CD14-positive monocyte (primary cell): ENCODE results near the gene MEIS2. TPM values are rescaled to one million over a fixed set of nuclear protein-coding genes. Genes with fewer than 3 reads are reported as not detected.

Source experiments
- DNase-seq, 3 donors: peaks; one replicate each; pipeline ENCODE4 v3.0.0-alpha.2; 2011 to 2022
- H2AFZ ChIP-seq: 2 replicates; pipeline ENCODE4 v1.6.0; 2012; ENCODE audit warnings: mild to moderate bottlenecking, low read depth, low read length, inconsistent platforms; ENCODE audit not compliant: insufficient read depth, poor library complexity, severe bottlenecking
- H3K27ac ChIP-seq, 2 donors: 1 replicate in 1 of 2; 2 replicates in 1 of 2; pipeline ENCODE4 v1.5.1; 2012 to 2013; ENCODE audit warnings: low read length in 2 of 2, control low read depth in 1 of 2, inconsistent platforms in 1 of 2, low read depth in 1 of 2, mild to moderate bottlenecking in 1 of 2
- H3K27me3 ChIP-seq, 2 donors: one replicate each; pipeline versions ENCODE4 v1.6.0 to v1.6.1; 2011 to 2013; ENCODE audit warnings: low read length in 2 of 2; ENCODE audit not compliant: control insufficient read depth in 2 of 2, insufficient read depth in 2 of 2
- H3K36me3 ChIP-seq, 2 donors: replicated peaks in 1 of 2; 1 replicate in 1 of 2; 2 replicates in 1 of 2; pipeline versions ENCODE4 v1.5.1 to v1.6.1; 2012 to 2013; ENCODE audit warnings: low read length in 2 of 2, control low read depth in 1 of 2, inconsistent platforms in 1 of 2, mild to moderate bottlenecking in 1 of 2; ENCODE audit not compliant: insufficient read depth in 2 of 2, control insufficient read depth in 1 of 2
- H3K4me1 ChIP-seq, 2 donors: 1 replicate in 1 of 2; 2 replicates in 1 of 2; pipeline versions ENCODE4 v1.5.1 to v1.6.1; 2012 to 2013; ENCODE audit warnings: low read length in 2 of 2, control low read depth in 1 of 2, inconsistent platforms in 1 of 2, mild to moderate bottlenecking in 1 of 2, moderate library complexity in 1 of 2; ENCODE audit not compliant: insufficient read depth in 2 of 2, control insufficient read depth in 1 of 2
- H3K4me2 ChIP-seq: replicated peaks from 2 replicates; pipeline ENCODE3; 2012; ENCODE audit warnings: low read length, moderate library complexity, mild to moderate bottlenecking; ENCODE audit not compliant: poor library complexity, severe bottlenecking; ENCODE audit errors: extremely low read depth
- H3K4me3 ChIP-seq, 3 experiments: fragments of 200-600 bp in 1 of 3; sonication (generic) in 1 of 3; replicated peaks in 1 of 3; 1 replicate in 2 of 3; 2 replicates in 1 of 3; pipeline ENCODE4 v1.5.1; 2011 to 2013; ENCODE audit warnings: low read length in 3 of 3, mild to moderate bottlenecking in 3 of 3, control low read depth in 2 of 3, low read depth in 2 of 3, inconsistent platforms in 1 of 3, moderate library complexity in 1 of 3
- H3K79me2 ChIP-seq: 2 replicates; pipeline ENCODE4 v1.6.0; 2012; ENCODE audit warnings: mild to moderate bottlenecking, control low read depth, inconsistent platforms, low read length, moderate library complexity; ENCODE audit not compliant: insufficient read depth
- H3K9ac ChIP-seq: 2 replicates; pipeline ENCODE4 v1.6.0; 2017; ENCODE audit warnings: low read length, mild to moderate bottlenecking; ENCODE audit not compliant: insufficient read depth, poor library complexity, severe bottlenecking
- H3K9me3 ChIP-seq, 2 donors: replicated peaks in 1 of 2; 1 replicate in 1 of 2; 2 replicates in 1 of 2; pipeline versions ENCODE4 v1.5.1 to v1.6.1; 2012 to 2013; ENCODE audit warnings: low read length in 2 of 2, control low read depth in 1 of 2; ENCODE audit not compliant: control insufficient read depth in 1 of 2, insufficient read depth in 1 of 2
- H4K20me1 ChIP-seq: 2 replicates; pipeline ENCODE4 v1.6.0; 2012; ENCODE audit warnings: mild to moderate bottlenecking, low read length, control low read depth, moderate library complexity; ENCODE audit not compliant: insufficient read depth
- H3K27ac Mint-ChIP-seq, 7 donors: one replicate each; pipeline ENCODE4 v1.8.0; 2020; ENCODE audit warnings: mild to moderate bottlenecking in 7 of 7, mixed read lengths in 7 of 7, moderate library complexity in 6 of 7, inconsistent platforms in 2 of 7
- H3K27me3 Mint-ChIP-seq, 3 donors: one replicate each; pipeline ENCODE4 v1.8.0; 2021 to 2022; ENCODE audit warnings: low read depth in 3 of 3, mild to moderate bottlenecking in 3 of 3, mixed read lengths in 3 of 3, moderate library complexity in 3 of 3, inconsistent platforms in 1 of 3
- H3K36me3 Mint-ChIP-seq, 2 donors: one replicate each; pipeline ENCODE4 v1.8.0; 2020; ENCODE audit warnings: mixed read lengths in 2 of 2, inconsistent platforms in 1 of 2, mild to moderate bottlenecking in 1 of 2
- H3K4me1 Mint-ChIP-seq: one replicate; pipeline ENCODE4 v1.8.0; 2020; ENCODE audit warnings: mild to moderate bottlenecking, mixed read lengths
- H3K4me3 Mint-ChIP-seq, 2 donors: one replicate each; pipeline ENCODE4 v1.8.0; 2020; ENCODE audit warnings: mild to moderate bottlenecking in 2 of 2, mixed read lengths in 2 of 2, moderate library complexity in 1 of 2
- H3K9me3 Mint-ChIP-seq, 7 donors: one replicate each; pipeline ENCODE4 v1.8.0; 2020 to 2022; ENCODE audit warnings: mixed read lengths in 7 of 7, mild to moderate bottlenecking in 6 of 7, moderate library complexity in 6 of 7, inconsistent platforms in 2 of 7
- WGBS: methylation state at CpG from one replicate; pipeline ENCODE4 v1.1.5; 2013; ENCODE audit warnings: missing lambda C conversion rate; ENCODE audit not compliant: insufficient coverage; 5-methylcytosine and 5-hydroxymethylcytosine counted together
- intact Hi-C, 2 donors: fragments of 100-400 bp; cut with micrococcal nuclease; formaldehyde crosslinking; loops; one replicate each; pipeline versions ENCODE4 v1.15.0 to v1.15.1; 2023
- polyA plus RNA-seq, 3 donors: library from polyadenylated mRNA; depleted of rRNA in 1 of 3; unstranded in 2 of 3; stranded (reverse) in 1 of 3; fragments of 300-500 nt in 2 of 3; fragments of >200 nt in 1 of 3; fragmentation: Illumina TruSeq in 2 of 3; gene quantifications; 1 replicate in 2 of 3; 2 replicates in 1 of 3; pipeline ENCODE4 v1.2.3, GENCODE V29; 2012 to 2021
- TF ChIP-seq, protein P1 (sequence below): fragments of 200-600 bp; IDR thresholded peaks from one replicate; pipeline ENCODE4 v1.8.0; 2022; ENCODE audit warnings: antibody characterized with exemption, mild to moderate bottlenecking

Gene MEIS2
- polyA plus RNA-seq, 3 donors: not detected

GRCh38 chr15:36883713-36884517 lies 216.4 kb downstream of the MEIS2 start:
- no peaks in the 10 kb centered on the region for H3K36me3 ChIP-seq
- no peaks in the 10 kb centered on the region for H3K4me1 ChIP-seq
- H3K27ac ChIP-seq: no peak overlapping the region
- no peak overlapping the region for H3K9ac ChIP-seq
- 3% methylated on average over 15 of the region's 27 CpGs for WGBS
- peak in 2 of 3 donors; percentile 1 to 35 for DNase-seq
- TF ChIP-seq, protein P1, sequence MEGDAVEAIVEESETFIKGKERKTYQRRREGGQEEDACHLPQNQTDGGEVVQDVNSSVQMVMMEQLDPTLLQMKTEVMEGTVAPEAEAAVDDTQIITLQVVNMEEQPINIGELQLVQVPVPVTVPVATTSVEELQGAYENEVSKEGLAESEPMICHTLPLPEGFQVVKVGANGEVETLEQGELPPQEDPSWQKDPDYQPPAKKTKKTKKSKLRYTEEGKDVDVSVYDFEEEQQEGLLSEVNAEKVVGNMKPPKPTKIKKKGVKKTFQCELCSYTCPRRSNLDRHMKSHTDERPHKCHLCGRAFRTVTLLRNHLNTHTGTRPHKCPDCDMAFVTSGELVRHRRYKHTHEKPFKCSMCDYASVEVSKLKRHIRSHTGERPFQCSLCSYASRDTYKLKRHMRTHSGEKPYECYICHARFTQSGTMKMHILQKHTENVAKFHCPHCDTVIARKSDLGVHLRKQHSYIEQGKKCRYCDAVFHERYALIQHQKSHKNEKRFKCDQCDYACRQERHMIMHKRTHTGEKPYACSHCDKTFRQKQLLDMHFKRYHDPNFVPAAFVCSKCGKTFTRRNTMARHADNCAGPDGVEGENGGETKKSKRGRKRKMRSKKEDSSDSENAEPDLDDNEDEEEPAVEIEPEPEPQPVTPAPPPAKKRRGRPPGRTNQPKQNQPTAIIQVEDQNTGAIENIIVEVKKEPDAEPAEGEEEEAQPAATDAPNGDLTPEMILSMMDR: peak; percentile 64
- Mint-ChIP-seq H3K27ac (no peak overlapping the region), H3K36me3 (peaks cover 0 to 7% of the 10 kb centered on the region in 2 donors), H3K27me3 (peaks cover 97 to 99% (median 98%) of the 10 kb centered on the region in 3 donors), H3K4me1 (peaks cover 2% of the 10 kb centered on the region), H3K9me3 (peaks cover 0 to 40% (median 26%) of the 10 kb centered on the region in 7 donors), H3K4me3 (peak overlapping the region in 1 of 2 donors; percentile 78)
- H2AFZ ChIP-seq: no peak overlapping the region
- H3K79me2 ChIP-seq: no peaks in the 10 kb centered on the region
- H3K9me3 ChIP-seq: peaks cover 11 to 65% of the 10 kb centered on the region in 2 donors
- no peak overlapping the region for H3K4me3 ChIP-seq
- intact Hi-C loops: no loop called here
- peaks cover 97 to 100% of the 10 kb centered on the region in 2 donors for H3K27me3 ChIP-seq
- no peak overlapping the region for H3K4me2 ChIP-seq
- H4K20me1 ChIP-seq: no peaks in the 10 kb centered on the region

- Histone ChIP-seq H4K20me1 (no peaks in the 10 kb centered on the region), H3K9me3 (peaks cover 7 to 66% of the 10 kb centered on the region in 2 donors), H3K27ac (no peak overlapping the region), H3K4me2 (no peak overlapping the region), H3K4me3 (no peak overlapping the region), H3K9ac (no peak overlapping the region), H2AFZ (no peak overlapping the region), H3K79me2 (no peaks in the 10 kb centered on the region), H3K4me1 (no peaks in the 10 kb centered on the region), H3K36me3 (no peaks in the 10 kb centered on the region), H3K27me3 (peaks cover 94 to 100% of the 10 kb centered on the region in 2 donors)
- WGBS: 4% methylated on average over 18 of the region's 27 CpGs
- peaks cover 2% of the 10 kb centered on the region for H3K4me1 Mint-ChIP-seq
- TF ChIP-seq, protein P1: no peak
- peaks cover 0 to 4% of the 10 kb centered on the region in 2 donors for H3K36me3 Mint-ChIP-seq
- intact Hi-C loops: no loop called here
- H3K27me3 Mint-ChIP-seq: peaks cover 97 to 99% (median 98%) of the 10 kb centered on the region in 3 donors
- peaks cover 0 to 29% (median 24%) of the 10 kb centered on the region in 7 donors for H3K9me3 Mint-ChIP-seq
- peak overlapping the region in 1 of 2 donors; percentile 66 for H3K4me3 Mint-ChIP-seq
- no peak for DNase-seq
- no peak overlapping the region for H3K27ac Mint-ChIP-seq
These were observed 217.7 kb downstream of the MEIS2 start for GRCh38 chr15:36882487-36883131.
